Measurements from ENCODE around the gene MMP19.

DNA sequence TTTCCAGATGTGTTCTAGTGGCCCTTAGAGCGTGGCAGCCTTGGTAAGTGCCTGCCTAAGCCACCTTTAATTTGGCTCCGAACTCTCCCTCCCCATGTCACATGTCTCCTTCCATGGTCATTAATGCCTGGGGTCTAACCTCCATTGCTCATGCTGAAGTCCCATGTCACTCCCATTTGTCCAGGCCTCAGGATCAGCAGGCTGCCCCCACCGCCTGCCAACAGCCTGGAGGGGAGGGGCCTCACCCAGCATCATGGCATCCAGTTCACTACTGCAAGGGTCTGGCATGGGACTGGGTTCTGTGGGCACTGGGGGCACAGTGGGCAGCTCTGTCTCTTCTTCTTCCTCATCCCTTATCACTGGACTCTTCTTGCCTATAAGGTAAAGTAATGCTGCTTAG, 4.4 kb downstream of the MMP19 start:
- no peak for TF ChIP-seq CHD1 (IDR thresholded peaks at IDR 0.05; ENCODE audit: low read depth, low read length)
- TF ChIP-seq, protein P1, sequence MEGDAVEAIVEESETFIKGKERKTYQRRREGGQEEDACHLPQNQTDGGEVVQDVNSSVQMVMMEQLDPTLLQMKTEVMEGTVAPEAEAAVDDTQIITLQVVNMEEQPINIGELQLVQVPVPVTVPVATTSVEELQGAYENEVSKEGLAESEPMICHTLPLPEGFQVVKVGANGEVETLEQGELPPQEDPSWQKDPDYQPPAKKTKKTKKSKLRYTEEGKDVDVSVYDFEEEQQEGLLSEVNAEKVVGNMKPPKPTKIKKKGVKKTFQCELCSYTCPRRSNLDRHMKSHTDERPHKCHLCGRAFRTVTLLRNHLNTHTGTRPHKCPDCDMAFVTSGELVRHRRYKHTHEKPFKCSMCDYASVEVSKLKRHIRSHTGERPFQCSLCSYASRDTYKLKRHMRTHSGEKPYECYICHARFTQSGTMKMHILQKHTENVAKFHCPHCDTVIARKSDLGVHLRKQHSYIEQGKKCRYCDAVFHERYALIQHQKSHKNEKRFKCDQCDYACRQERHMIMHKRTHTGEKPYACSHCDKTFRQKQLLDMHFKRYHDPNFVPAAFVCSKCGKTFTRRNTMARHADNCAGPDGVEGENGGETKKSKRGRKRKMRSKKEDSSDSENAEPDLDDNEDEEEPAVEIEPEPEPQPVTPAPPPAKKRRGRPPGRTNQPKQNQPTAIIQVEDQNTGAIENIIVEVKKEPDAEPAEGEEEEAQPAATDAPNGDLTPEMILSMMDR (conservative IDR thresholded peaks at IDR 0.05; ENCODE audit: low read depth, low read length) = no peak
- TF ChIP-seq POLR2A (IDR thresholded peaks at IDR 0.05; ENCODE audit: low read depth, low read length) = no peak
- TF ChIP-seq, protein P2, sequence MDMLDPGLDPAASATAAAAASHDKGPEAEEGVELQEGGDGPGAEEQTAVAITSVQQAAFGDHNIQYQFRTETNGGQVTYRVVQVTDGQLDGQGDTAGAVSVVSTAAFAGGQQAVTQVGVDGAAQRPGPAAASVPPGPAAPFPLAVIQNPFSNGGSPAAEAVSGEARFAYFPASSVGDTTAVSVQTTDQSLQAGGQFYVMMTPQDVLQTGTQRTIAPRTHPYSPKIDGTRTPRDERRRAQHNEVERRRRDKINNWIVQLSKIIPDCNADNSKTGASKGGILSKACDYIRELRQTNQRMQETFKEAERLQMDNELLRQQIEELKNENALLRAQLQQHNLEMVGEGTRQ (IDR thresholded peaks at IDR 0.05; ENCODE audit: low read depth, low read length) = no peak
- TF ChIP-seq CEBPB (IDR thresholded peaks at IDR 0.05; ENCODE audit: low read depth, low read length) = no peak
- TF ChIP-seq SMC3 (IDR thresholded peaks at IDR 0.05; ENCODE audit: low read depth, low read length) = no peak
- TF ChIP-seq RCOR1 (IDR thresholded peaks at IDR 0.05; ENCODE audit: insufficient replicate concordance, low read length) = no peak
- TF ChIP-seq BHLHE40 (IDR thresholded peaks at IDR 0.05; ENCODE audit: low read depth, low read length) = no peak
- TF ChIP-seq, protein P3, sequence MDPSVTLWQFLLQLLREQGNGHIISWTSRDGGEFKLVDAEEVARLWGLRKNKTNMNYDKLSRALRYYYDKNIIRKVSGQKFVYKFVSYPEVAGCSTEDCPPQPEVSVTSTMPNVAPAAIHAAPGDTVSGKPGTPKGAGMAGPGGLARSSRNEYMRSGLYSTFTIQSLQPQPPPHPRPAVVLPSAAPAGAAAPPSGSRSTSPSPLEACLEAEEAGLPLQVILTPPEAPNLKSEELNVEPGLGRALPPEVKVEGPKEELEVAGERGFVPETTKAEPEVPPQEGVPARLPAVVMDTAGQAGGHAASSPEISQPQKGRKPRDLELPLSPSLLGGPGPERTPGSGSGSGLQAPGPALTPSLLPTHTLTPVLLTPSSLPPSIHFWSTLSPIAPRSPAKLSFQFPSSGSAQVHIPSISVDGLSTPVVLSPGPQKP (IDR thresholded peaks at IDR 0.05; ENCODE audit: borderline replicate concordance, low read depth, low read length) = no peak
- TF ChIP-seq MXI1 (IDR thresholded peaks at IDR 0.05; ENCODE audit: borderline replicate concordance, low read depth, low read length) = no peak
- no peak for TF ChIP-seq RAD21 (IDR thresholded peaks at IDR 0.05; ENCODE audit: low read length)
- TF ChIP-seq FOS (IDR thresholded peaks at IDR 0.05; ENCODE audit: low read depth, low read length) = no peak
